ENCODE results near the gene TMEM132A. TPM values are rescaled to one million over a fixed set of nuclear protein-coding genes. Genes with fewer than 3 reads are reported as not detected.

The TMEM132A gene
- total RNA-seq, 1 donor from 2014 or later: 34.0 TPM

DNA sequence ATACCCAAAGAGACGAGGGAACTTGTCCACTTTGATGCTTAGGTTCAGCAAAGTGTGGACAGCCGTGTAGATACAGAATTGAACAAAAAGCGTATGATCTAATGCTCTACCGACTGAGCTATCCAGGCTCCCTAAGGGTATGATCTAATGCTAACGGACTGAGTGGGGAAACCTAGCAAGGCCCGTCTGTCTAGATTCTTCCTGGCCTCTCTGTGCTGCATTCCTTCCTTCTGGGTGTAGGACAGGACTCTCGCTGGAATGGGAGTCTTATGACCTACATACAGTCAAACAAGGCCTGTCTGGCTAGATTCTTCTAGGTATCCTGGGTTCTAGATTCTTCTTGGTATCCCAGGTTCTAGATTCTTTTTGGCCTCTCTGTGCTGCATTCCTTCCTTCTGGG lies 36.1 kb downstream of the TMEM132A start:
- H3K9me3 Mint-ChIP-seq: no peaks in the 10 kb centered on the region
- Histone ChIP-seq H3K4me1 (no peaks in the 10 kb centered on the region), H3K36me3 (no peaks in the 10 kb centered on the region), H3K4me3 (no peak overlapping the region), H3K9me3 (ENCODE audit: low read depth) (no peaks in the 10 kb centered on the region), H4K20me1 (ENCODE audit: low read depth) (no peaks in the 10 kb centered on the region), H3K4me2 (no peak overlapping the region), H3K27ac (no peak overlapping the region), H3K79me2 (ENCODE audit: low read depth) (no peaks in the 10 kb centered on the region), H2AFZ (replicated peaks) (no peak overlapping the region), H3K9ac (no peak overlapping the region), H3F3A (ENCODE audit: low read depth) (no peaks in the 10 kb centered on the region), H3K27me3 (peaks cover 8% of the 10 kb centered on the region)
- H3K4me3 Mint-ChIP-seq: no peak overlapping the region
- no peak for DNase-seq (ENCODE audit: low spot score)
- H3K27ac Mint-ChIP-seq: no peak overlapping the region
- H3K4me1 Mint-ChIP-seq: no peaks in the 10 kb centered on the region
- no peak for TF ChIP-seq EZH2 (IDR thresholded peaks at IDR 0.05)
- TF ChIP-seq EZH2phosphoT487 (IDR thresholded peaks at IDR 0.05): no peak
- TF ChIP-seq, protein P1, sequence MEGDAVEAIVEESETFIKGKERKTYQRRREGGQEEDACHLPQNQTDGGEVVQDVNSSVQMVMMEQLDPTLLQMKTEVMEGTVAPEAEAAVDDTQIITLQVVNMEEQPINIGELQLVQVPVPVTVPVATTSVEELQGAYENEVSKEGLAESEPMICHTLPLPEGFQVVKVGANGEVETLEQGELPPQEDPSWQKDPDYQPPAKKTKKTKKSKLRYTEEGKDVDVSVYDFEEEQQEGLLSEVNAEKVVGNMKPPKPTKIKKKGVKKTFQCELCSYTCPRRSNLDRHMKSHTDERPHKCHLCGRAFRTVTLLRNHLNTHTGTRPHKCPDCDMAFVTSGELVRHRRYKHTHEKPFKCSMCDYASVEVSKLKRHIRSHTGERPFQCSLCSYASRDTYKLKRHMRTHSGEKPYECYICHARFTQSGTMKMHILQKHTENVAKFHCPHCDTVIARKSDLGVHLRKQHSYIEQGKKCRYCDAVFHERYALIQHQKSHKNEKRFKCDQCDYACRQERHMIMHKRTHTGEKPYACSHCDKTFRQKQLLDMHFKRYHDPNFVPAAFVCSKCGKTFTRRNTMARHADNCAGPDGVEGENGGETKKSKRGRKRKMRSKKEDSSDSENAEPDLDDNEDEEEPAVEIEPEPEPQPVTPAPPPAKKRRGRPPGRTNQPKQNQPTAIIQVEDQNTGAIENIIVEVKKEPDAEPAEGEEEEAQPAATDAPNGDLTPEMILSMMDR (IDR thresholded peaks at IDR 0.05): no peak
- no peaks in the 10 kb centered on the region for H3K36me3 Mint-ChIP-seq
- peaks cover 6% of the 10 kb centered on the region for H3K27me3 Mint-ChIP-seq (ENCODE audit: insufficient read depth, low read depth)

DNA sequence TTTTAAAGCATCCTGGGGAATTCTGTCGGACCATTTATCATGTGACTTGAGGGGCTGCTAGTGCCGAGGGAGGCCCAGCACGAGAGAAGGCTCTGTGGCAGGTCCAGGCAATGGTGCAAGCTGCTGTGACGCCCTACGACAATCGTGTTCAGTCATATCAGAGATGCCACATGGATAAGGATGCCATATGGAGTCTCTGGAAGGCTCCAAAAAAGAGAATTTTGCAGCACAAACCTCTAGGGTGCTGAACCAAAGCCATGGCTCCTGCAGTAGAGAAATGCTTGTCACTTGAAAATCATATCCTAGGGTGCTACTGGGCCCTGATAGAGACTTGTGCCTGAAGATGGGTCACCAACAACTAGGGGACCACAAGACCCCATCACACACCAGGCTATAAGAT lies 40.5 kb downstream of the TMEM132A start:
- no peak for DNase-seq (ENCODE audit: low spot score)
- no peak overlapping the region for H3K4me3 Mint-ChIP-seq
- Histone ChIP-seq H2AFZ (replicated peaks) (no peak overlapping the region), H3K4me2 (no peak overlapping the region), H3K36me3 (no peaks in the 10 kb centered on the region), H3K4me3 (no peak overlapping the region), H3K9me3 (ENCODE audit: low read depth) (peaks cover 7% of the 10 kb centered on the region), H3K79me2 (ENCODE audit: low read depth) (no peaks in the 10 kb centered on the region), H3K9ac (no peak overlapping the region), H3K4me1 (no peaks in the 10 kb centered on the region), H3K27me3 (peaks cover 10% of the 10 kb centered on the region), H3K27ac (no peak overlapping the region), H3F3A (ENCODE audit: low read depth) (no peaks in the 10 kb centered on the region), H4K20me1 (ENCODE audit: low read depth) (no peaks in the 10 kb centered on the region)
- H3K27me3 Mint-ChIP-seq (ENCODE audit: insufficient read depth, low read depth): peaks cover 10% of the 10 kb centered on the region
- H3K27ac Mint-ChIP-seq: no peak overlapping the region
- no peaks in the 10 kb centered on the region for H3K4me1 Mint-ChIP-seq
- peaks cover 14% of the 10 kb centered on the region for H3K9me3 Mint-ChIP-seq
- TF ChIP-seq EZH2phosphoT487 (IDR thresholded peaks at IDR 0.05) (no peak), EZH2 (IDR thresholded peaks at IDR 0.05) (no peak)
- TF ChIP-seq, protein P1 (IDR thresholded peaks at IDR 0.05): no peak
- H3K36me3 Mint-ChIP-seq: no peaks in the 10 kb centered on the region

GRCh38 chr11:60966890-60967289 lies 42.6 kb downstream of the TMEM132A start:
- Histone ChIP-seq H3K27me3 (peaks cover 2% of the 10 kb centered on the region), H3F3A (ENCODE audit: low read depth) (no peaks in the 10 kb centered on the region), H3K36me3 (no peaks in the 10 kb centered on the region), H2AFZ (replicated peaks) (no peak overlapping the region), H3K4me1 (no peaks in the 10 kb centered on the region), H3K9ac (no peak overlapping the region), H4K20me1 (ENCODE audit: low read depth) (no peaks in the 10 kb centered on the region), H3K79me2 (ENCODE audit: low read depth) (no peaks in the 10 kb centered on the region), H3K4me3 (no peak overlapping the region), H3K4me2 (no peak overlapping the region), H3K9me3 (ENCODE audit: low read depth) (peaks cover 7% of the 10 kb centered on the region), H3K27ac (no peak overlapping the region)
- Mint-ChIP-seq H3K27ac (no peak overlapping the region), H3K9me3 (peaks cover 14% of the 10 kb centered on the region), H3K36me3 (no peaks in the 10 kb centered on the region), H3K4me3 (no peak overlapping the region), H3K4me1 (peaks cover 2% of the 10 kb centered on the region), H3K27me3 (ENCODE audit: insufficient read depth, low read depth) (peaks cover 15% of the 10 kb centered on the region)
- TF ChIP-seq, protein P1 (IDR thresholded peaks at IDR 0.05): no peak
- TF ChIP-seq EZH2 (IDR thresholded peaks at IDR 0.05): no peak
- no peak for TF ChIP-seq EZH2phosphoT487 (IDR thresholded peaks at IDR 0.05)
- DNase-seq (ENCODE audit: low spot score): no peak
